Hematopoietic multipotent progenitor cell treated with erythropoietin and hydrocortisone succinate and interleukin-3 and kit ligand, for 8 days (in vitro differentiated cells): ENCODE data around the gene RFPL1.
A peak's percentile ranks its signal among the peaks of the same experiment; 100 is the strongest.

Source experiments
- DNase-seq: peaks from one replicate; pipeline ENCODE4 v3.0.0-alpha.2; 2015

RFPL1 gene

GRCh38 chr22:29443861-29444792 lies 5.7 kb downstream of the RFPL1 start:
- no peak for DNase-seq

- no peak for DNase-seq
Observed at GRCh38 chr22:29445508-29445907, 7.1 kb downstream of the RFPL1 start.

GRCh38 chr22:29447906-29448305 lies 9.5 kb downstream of the RFPL1 start:
- DNase-seq = no peak

- no peak for DNase-seq
Observed at GRCh38 chr22:29449296-29449875, 11.0 kb downstream of the RFPL1 start.

- no peak for DNase-seq
Observed at GRCh38 chr22:29450222-29450621, 11.8 kb downstream of the RFPL1 start.

GRCh38 chr22:29451863-29452262 lies 13.5 kb downstream of the RFPL1 start:
- no peak for DNase-seq

GRCh38 chr22:29454276-29454675 lies 15.9 kb downstream of the RFPL1 start:
- no peak for DNase-seq

- no peak for DNase-seq
Observed at GRCh38 chr22:29456211-29456671, 17.9 kb downstream of the RFPL1 start.

- peak; percentile 65 for DNase-seq
Observed at GRCh38 chr22:29457730-29458129, 19.3 kb downstream of the RFPL1 start.

- no peak for DNase-seq
Observed at GRCh38 chr22:29458551-29458950, 20.2 kb downstream of the RFPL1 start.

- no peak for DNase-seq
Observed at GRCh38 chr22:29459773-29460172, 21.4 kb downstream of the RFPL1 start.

GRCh38 chr22:29461263-29461662 lies 22.9 kb downstream of the RFPL1 start:
- no peak for DNase-seq

- no peak for DNase-seq
Observed at GRCh38 chr22:29463629-29464028, 25.2 kb downstream of the RFPL1 start.

GRCh38 chr22:29464581-29464980 lies 26.2 kb downstream of the RFPL1 start:
- no peak for DNase-seq

- DNase-seq = no peak
Observed at GRCh38 chr22:29469755-29470154, 31.4 kb downstream of the RFPL1 start.

GRCh38 chr22:29470159-29470855 lies 31.9 kb downstream of the RFPL1 start:
- DNase-seq = peak; percentile 72

GRCh38 chr22:29473001-29473400 lies 34.6 kb downstream of the RFPL1 start:
- no peak for DNase-seq

GRCh38 chr22:29475550-29475949 lies 37.2 kb downstream of the RFPL1 start:
- DNase-seq = no peak

- no peak for DNase-seq
Observed at GRCh38 chr22:29476116-29476515, 37.7 kb downstream of the RFPL1 start.

GRCh38 chr22:29477723-29478318 lies 39.4 kb downstream of the RFPL1 start:
- peak; percentile 12 for DNase-seq

GRCh38 chr22:29478326-29479276 lies 40.2 kb downstream of the RFPL1 start:
- DNase-seq = peak; percentile 32
